Ishikawa (cell line): ENCODE data around the gene SLIT3.

Experiments used
- CREB1 ChIP-seq: IDR thresholded peaks from 2 replicates; pipeline ENCODE4 v1.6.1; 2012; ENCODE audit warnings: low read depth
- EP300 ChIP-seq: IDR thresholded peaks from 2 replicates; pipeline ENCODE4 v1.6.1; 2012; ENCODE audit warnings: borderline replicate concordance
- FOXM1 ChIP-seq: IDR thresholded peaks from 2 replicates; pipeline ENCODE4 v1.6.1; 2012; ENCODE audit warnings: low read depth, borderline replicate concordance
- RAD21 ChIP-seq: IDR thresholded peaks from 2 replicates; pipeline ENCODE4 v1.6.1; 2012; ENCODE audit warnings: low read depth
- TAF1 ChIP-seq: IDR thresholded peaks from 2 replicates; pipeline ENCODE4 v1.6.1; 2012; ENCODE audit warnings: low read depth, mild to moderate bottlenecking

GRCh38 chr5:168614661-168615060 is 686.3 kb downstream of the SLIT3 start:
- TF ChIP-seq EP300, result no peak
- no peak for TF ChIP-seq TAF1
- TF ChIP-seq CREB1, result no peak
- TF ChIP-seq RAD21, result no peak
- no peak for TF ChIP-seq FOXM1
